HG02938 (cell line): ENCODE measurements around the gene RPA3.
A peak's percentile ranks its signal among the peaks of the same experiment; 100 is the strongest.
"Not testable (repeated sequence)": the region's sequence is repeated elsewhere in the genome, so short reads cannot be mapped to it uniquely, and the experiment has no call there.

Source experiments
- ATAC-seq: cut with Tn5 transposase; IDR thresholded peaks from one replicate; pipeline ENCODE4 v1.9.1; 2021; ENCODE audit warnings: mild to moderate bottlenecking, moderate library complexity; ENCODE audit not compliant: unreplicated experiment

RPA3 gene

DNA sequence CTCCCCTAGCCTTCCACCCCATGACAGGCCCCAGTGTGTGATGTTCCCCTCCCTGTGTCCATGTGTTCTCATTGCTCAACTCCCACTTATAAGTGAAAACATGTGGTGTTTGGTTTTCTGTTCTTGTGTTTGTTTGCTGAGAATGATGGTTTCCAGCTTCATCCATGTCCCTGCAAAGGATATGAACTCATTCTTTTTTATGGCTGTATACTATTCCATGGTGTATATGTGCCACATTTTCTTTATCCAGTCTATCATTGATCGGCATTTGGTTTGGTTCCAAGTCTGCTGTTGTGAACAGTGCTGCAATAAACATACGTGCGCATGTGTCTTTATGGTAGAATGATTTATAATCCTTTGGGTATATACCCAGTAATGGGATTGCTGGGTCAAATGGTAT, 61.9 kb downstream of the RPA3 start:
- not testable (repeated sequence) for ATAC-seq

DNA sequence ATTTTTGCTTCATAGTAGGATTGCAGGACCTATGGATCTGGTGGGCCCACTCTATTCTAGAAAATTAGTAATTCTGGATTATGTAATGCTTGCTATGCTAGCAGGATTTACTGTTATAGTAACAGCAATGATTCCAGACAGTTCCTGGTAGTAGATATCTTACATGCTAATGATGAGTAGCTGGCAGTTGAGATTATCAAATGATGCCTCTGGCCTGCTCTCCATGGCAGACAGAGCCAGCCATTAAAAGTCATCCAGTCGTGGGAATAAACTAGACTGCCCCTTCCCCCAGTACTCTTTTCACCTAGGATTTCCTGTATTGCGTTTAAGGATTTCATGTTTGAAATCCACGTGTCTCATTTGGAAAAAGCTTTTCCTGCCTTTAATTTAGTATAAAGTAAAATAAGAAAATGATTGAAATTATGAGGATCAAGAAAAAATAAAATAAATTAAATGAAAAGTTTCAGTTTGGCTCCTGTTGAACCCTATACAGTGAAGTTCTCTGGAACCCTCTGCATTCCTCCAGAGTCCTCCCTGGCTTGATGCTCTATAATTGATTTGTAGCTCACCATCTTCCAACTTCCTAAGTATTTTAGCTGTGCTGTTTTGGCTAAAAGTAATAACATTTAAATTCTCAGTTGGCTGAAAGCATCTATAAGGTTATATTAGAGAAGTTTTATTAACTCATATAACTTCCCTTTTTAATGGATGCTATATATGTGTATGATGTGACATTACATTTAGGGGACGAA, 63.3 kb downstream of the RPA3 start:
- ATAC-seq, result no peak

DNA sequence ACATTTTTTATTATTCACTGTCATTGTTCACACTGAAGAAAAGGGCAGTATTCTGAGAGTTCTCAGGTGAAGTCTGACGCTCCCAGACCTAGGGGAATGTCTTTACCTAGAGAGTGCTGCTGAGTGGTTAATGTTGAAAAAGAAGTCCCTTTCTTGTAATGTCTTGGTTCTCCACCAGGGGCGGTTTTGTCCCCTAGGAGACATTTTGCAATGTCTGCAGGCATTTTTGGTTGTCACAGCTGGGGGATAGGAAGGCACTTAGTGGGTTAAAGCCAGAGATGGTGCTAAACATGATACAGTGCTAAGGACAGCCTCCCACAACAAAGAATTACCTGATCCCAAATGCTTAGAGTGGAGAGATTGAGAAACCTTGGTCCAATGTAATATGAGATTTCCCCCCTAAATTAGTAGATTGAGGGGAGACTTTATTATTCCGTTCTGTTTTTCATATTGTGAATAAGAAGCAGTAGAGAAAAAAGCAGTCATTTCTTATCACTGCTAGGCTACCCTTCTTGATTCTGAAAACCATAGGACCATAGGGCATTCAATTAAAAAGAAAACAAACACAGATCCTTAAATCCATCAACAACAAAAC, 64.7 kb downstream of the RPA3 start:
- ATAC-seq, result no peak

DNA sequence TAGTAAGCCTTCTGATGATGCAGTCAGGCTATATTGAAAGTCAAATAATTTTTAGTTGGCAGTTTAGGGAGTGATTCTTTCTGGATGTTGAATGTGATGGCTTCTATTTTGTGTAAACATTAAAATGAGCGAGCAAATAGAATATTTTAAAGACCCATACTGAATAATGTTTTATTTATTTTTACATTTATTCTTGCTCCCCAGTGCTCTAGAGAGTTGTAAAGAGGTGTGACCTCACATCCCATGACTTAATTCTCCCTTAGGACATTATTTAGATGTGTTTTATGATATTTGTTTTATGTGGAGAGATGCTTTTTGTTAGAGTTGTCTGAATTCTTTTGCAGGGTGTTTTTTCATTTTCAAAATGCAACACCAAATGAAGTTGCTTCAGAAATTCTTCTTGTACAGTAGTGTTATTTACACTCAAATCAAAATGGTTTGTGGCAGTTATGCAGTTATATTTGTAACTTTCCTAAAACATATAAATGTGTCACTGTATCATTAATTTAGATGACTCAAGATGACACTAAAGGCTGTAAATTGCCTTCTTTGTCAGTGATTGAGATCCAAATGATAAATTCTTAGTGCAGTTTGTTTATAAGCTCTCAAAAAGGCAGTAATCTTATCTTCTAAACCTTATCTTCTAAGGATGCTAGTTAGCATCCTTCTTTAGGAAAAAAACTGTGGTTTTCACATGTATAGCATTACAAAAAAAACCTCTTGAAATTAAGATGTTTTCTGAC, 65.4 kb downstream of the RPA3 start:
- ATAC-seq, result no peak

DNA sequence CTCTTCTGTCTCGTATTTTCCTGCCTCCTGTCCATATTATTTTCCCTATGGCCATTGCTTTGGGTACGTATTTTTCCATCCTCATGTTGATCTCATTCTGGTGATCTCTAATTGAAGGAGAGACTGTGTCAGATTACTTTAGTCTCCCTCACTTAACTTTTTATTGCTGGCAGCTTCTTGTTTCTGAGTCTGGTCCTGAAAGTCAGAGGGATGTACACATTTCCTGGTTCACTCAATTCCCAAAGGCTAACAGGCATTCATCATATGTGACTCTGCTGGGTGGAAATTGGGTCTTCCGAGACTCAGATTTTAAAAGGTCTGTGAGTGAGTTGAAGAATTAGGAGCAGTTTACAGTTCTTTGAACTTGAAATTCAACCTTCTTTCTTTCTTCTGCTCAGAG, 66.9 kb downstream of the RPA3 start:
- no peak for ATAC-seq

DNA sequence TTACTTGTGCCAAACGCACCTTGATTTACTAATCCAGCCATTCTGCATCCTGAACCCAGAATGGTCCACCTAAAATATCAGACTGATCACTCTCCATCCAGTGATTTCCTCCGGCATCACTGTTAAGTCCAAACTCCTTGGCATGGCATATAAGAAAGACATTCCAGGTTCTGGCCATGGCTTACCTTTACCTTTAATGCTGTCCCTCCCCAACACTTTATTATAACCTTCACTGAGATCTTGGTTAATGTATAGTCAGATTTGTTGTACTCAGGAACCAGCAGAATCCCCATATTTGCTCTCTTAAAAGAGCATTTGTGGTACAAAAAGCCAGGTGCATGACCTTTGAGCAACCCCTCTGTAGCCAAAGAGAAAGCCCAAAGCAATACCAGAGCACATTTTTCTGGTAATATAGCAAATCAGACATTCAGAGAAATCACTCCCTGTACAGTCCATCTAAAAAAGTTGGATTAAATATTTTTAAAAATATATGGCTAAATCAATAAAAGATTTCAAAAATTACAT, 67.7 kb downstream of the RPA3 start:
- no peak for ATAC-seq

DNA sequence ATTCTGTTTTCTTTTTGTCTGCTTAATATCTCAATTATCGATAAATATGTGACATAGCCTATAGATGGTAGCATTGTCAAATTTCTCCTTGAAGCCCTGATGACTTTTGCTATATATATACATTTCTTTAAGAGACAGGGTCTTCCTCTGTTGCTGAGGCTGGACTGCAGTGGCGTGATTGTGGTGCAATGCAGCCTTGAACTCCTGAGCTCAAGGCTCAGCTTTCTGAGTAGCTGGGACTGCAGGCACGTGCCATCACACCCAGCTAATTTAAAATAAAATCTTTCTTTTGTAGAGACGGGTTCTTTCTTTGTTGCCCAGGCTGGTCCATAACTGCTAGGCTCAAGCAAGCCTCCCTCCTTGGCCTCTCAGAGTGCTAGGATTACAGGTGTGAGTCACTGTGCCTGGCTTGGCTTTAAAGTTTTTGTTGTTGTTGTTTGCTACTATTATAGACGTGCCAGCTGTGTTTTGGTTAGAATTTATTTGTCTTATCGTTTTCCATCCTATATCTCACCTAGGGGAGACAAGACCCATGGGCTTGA, 70.8 kb downstream of the RPA3 start:
- ATAC-seq, result no peak

DNA sequence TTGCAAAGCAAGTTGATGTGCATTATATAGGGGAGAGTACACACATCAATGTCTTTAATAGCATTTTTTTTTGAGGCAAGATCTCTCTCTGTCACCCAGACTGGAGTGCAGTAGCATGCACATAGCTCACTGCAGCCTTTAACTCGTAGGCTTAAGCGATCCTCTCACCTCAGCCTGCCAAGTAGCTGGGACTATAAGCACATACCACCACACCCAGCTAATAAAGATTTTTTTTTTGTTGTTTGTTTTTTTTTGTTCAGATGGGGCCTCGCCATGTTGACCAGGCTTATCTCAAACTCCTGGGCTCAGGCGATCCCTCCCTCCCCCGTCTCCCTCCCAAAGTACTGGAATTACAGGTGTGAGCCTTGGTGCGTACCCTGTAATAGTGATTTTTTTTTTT, 76.3 kb downstream of the RPA3 start:
- ATAC-seq, result no peak

DNA sequence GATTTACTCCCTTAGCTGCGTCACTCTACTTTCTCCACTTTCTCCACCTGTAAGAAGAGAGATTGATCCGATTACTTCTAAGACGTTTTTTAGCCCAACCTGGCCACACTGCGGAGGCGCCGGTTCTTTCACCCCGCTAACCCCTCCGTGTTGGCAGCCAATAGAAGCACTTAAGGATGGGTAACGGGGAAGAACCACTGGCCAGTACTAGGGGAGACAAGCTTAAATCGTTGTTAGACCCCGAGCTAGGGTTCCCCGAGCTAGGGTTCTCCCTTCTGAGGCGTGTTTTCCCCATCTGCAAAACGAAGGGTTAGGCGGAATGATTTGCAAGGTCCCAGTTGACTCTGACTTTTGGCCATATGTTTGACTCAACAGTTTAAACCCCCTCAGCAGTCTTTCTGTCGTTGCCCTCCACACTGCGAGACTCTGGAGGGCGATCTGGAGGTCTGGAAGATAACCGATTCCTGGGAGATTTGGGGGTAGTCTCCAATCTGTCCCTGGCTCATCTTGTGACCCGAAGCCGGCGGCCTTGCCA, 77.2 kb downstream of the RPA3 start:
- no peak for ATAC-seq

DNA sequence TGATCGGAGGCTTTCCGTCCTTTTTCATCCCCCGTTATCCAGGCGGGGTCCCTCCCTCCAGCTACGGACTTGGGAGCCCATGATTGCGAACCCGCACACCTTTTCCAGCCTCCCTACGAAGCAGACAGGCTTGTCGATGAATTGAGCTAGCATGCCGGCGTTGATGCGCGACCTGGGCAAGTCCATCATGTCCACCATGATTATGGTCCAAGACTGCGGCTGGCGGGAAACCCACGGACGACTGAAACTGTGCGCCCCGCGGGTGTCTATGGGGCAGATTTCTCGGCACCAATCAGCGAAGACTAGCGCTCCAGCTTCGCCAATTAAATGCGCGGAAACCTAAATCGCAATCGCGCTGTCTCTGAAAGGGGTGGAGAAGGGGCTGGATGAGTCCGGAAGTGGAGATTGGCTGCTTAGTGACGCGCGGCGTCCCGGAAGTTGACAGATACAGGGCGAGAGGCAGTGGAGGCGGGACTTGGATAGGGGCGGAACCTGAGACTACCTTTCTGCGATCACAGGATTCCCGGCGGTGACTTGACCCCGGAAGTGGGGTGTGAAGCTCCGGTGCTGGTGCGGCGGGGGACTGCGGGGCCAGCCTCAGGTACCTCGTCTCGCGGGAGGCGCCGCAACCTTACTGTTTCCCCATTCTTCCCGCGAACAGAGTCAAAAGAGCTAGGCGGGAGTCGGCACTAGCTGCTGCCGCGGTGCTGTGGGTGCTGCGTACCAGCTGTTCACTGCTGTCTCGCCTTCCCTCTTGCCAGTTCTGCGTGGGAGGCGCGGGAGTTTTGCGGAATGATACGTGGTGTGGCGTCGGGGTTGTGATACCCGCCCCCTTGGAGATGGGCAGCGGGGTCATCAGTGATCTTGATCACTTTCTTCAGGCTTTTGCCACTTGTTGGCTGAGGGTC, 77.9 kb downstream of the RPA3 start, which contains the start of gene UMAD1:
UMAD1 (plus strand) TSS at position 532 of the 908 bp plus-strand sequence. CDS start 32,620 bp downstream, outside the sequence.
- peak; percentile 98 for ATAC-seq

DNA sequence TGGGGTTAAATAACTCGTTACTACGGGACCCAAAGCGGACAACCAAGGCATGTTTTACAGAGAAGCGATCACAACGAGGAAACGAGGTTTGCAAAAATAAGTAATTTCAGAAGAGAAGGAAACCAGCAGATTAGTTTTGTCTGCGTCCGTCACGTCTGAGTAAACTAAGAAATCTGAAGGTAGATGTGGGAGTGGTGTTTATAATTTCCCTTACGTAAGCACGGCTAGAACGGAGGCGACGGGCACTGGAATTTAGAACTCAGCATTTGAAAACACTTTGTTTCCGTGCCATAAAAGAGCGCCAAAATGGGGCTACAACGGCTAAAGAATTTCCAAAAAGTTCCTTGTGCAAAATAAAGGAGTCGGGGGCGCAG, 78.6 kb downstream of the RPA3 start:
- no peak for ATAC-seq

DNA sequence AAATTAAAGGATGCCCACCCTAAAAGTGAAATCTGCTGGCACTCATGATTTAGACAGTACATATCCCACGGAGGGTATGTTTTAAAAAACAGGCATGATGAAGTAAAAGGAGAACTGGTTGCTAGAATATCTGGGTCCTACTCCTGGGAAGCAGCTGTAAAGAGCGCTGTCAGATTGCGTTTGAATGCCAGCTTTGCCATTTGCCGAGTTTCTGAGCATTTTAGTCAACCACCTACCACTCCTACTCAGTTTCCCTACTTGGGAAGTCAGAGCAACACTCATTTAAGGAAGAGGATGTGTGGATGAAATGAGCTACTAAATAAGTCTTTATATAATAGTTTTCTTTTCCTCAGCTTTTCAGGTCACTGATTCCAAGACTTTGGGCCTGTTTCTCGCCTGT, 79.0 kb downstream of the RPA3 start:
- no peak for ATAC-seq

DNA sequence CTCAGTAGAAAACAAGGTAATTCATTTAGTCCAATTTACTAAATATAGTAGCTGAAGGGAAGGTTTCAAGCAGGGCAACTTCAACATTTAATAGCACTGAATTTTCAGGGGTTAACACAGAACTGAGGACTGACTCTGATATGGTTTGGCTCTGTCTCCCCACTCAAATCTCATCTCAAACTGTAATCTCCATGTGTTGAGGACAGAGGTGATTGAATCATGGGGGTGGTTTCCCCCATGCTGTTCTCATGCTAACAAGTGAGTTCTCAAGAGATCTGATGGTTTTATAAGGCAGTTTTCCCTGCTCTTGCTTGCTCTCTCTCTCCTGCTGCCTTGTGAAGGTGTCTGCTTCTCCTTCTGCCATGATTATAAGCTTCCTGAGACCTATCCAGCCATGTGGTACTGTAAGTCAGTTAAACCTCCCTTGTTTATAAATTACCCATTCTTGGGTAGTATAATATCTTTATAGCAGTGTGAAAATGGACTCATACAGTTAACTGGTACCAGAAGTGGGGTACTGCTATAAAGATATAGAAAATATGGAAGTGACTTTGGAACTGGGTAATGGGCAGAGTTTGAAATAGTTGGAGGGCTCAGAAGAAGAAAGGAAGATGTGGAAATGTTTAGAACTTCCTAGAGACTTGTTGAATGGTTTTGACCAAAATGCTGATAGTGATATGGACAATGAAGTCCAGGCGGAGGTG, 87.6 kb downstream of the RPA3 start:
- ATAC-seq, result no peak

DNA sequence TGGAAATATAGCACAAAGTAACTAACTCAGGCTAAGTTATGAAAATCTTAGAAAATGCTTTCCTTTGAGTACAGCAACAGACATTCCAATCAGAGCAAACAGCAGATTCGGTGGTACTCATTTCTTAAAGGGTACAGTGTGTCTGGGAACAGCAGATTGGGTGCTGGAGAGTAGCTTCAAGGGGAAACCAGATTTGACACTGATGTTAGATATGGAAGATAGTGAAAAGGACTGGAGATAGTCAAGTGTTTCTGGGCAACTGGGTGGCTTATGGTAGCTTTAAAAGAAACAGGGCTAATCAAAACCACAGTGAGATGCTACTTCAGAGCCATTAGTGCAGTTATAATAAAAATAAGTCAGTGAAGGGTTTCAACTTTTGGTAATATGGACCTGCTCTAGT, 89.9 kb downstream of the RPA3 start:
- ATAC-seq, result no peak

DNA sequence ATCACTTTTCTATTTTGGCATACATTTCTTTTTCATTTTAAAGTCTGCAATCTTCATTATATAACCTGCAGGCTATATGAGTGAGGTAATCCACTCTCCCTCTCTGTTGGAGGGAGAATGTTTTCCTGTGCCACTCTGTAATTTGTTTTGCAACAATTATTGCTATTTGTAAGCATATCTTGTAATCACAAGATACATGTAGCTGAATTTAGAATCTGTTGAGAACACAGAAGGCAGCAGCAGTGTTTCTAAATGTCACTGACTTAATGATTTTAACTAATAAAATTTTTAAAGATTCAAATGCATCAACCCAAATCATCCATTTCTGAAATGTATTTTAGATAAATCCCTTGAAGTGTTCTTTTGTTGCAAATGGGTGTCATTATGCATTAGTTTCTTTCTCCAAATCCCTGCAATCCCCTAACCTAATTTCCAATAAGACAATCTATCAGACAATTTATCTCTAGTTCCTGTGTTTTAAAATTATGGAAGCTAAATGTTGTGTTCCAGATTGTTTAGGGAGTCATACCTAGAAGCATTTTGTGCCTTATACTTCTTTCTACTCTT, 97.7 kb downstream of the RPA3 start:
- ATAC-seq, result no peak

DNA sequence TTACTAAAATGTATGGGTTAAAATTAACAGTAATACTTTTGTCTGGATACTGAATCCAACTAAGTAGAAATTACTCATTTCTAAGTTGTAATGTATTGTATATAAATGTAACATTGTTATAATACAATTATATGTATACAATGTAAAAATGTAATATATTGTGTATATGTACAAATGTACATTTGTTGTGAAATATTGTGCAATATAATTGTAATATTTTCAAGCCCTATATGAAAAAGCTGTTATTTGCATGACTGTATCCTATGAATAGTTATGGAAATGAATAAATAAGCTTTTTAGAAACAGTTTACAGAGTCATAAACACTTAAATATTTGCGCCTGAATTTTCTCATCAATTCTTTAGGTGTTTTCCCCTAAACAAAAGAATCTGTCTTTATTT, 98.2 kb downstream of the RPA3 start:
- no peak for ATAC-seq

DNA sequence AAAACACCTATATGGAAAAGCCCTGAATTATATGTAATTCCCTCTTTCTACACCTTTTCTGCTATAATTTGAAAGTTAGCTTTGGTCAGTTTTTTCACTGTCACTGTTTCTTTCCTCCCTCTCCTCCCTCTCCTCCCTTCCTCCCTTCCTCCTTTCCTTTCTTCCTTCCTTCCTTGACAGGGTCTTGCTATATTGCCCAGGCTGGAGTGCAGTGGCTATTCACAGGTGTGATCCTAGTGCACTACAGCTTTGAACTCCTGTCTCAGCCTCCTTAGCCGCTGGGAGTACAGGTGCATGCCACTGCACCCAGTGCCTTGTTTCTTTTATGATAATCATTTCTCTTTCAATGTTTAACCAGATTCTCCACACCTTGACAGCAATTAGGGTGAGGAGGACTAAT, 100.0 kb downstream of the RPA3 start:
- no peak for ATAC-seq

DNA sequence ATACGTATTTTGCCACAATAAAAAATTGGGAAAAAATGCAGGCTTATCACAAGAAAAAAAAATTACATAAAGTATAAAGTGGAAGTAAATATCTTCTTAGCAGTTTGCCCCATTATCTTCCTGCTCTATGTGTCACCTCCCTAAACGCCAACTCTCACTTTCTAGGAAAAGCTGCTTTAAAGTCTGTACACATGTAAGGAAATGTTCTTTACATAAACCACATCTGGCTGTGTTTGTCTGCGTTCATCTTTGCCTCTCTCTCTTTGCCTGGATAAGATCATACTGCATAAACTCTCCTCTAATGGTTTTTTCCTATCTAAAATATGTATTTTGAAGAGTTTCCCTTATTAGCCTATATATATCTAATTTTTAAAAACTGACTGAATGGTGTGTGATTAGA, 100.9 kb downstream of the RPA3 start:
- ATAC-seq, result no peak

DNA sequence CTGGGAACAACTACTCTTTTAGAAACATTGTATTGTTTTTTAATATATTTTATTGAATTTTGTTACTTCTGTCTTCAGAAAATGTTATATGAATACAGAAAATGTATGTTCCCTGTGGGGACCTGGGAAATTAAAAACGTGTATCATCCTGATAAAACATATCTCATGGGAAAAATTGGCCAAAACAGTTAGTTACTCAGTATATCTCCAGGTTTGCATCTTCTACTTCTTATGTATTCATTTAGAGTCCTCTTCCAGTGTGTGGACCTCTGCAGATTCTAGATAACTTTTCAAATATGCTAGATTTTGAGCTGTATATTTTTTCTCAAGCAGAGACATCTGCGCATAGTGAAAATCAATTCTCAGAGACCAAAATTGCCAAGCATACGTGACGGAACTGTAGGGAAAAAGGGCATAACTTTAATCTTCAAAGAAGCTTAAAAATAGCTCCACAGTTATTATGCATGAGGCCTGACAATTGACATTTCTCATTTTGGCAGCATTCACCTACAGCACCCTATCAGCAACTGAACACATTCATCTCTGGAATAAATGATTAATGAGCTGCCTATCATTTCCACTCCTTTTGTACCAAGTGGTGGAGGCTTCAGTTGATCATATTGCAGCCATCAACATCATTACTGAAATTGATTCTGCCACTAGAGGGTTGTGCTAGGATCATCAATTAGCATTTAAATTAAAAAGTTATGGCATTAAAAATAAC, 104.2 kb downstream of the RPA3 start:
- no peak for ATAC-seq
